HCT116 (cell line): Measurements from ENCODE around the gene TMOD1. TPM values are rescaled to one million over a fixed set of nuclear protein-coding genes. Genes with fewer than 3 reads are reported as not detected.

Experiments used
- ATAC-seq: fragments of 200-7000 bp; cut with Tn5 transposase; 2 replicates; pipeline ENCODE4 v1.9.1; 2020; ENCODE audit warnings: mild to moderate bottlenecking, moderate library complexity
- BruUV-seq: library from RNA; stranded (reverse); fragments of 400-500 nt; replicated peaks from 2 replicates; lab custom pipeline; 2021; lab: Mats Ljungman, UMichigan
- CTCF ChIA-PET: fragments of 300-600 bp; sonication (Branson Sonifier 250); formaldehyde crosslinking; loops from one replicate; lab custom pipeline; 2021; ENCODE audit warnings: antibody characterized with exemption; lab: Charles Lee
- POLR2A ChIA-PET: fragments of 300-600, 350-600 bp; sonication (Branson Sonifier 250); formaldehyde crosslinking; loops from one replicate; lab custom pipeline; 2021; ENCODE audit warnings: antibody characterized with exemption; lab: Charles Lee
- RAD21 ChIA-PET, 2 experiments: fragments of 300-600 bp; sonication (Branson Sonifier 250); formaldehyde crosslinking; loops; one replicate each; lab custom pipeline; 2023; ENCODE audit warnings: low total read pairs in 2 of 2; ENCODE audit not compliant: uncharacterized antibody in 2 of 2, unreplicated experiment in 2 of 2, low non-redundant PET in 1 of 2; lab: Charles Lee
- DNase-seq: peaks from one replicate; pipeline ENCODE4 v3.0.0-alpha.2; 2010; ENCODE audit warnings: low read depth, low spot score
- H2AFZ ChIP-seq: fragments of 200-600 bp; shearing (Covaris generic), sonication (generic); 2 replicates; pipeline ENCODE4 v1.6.1; 2017; ENCODE audit warnings: low read depth, mixed run types, mixed read lengths, antibody characterized with exemption, low read length; ENCODE audit not compliant: poor library complexity, severe bottlenecking
- H3K27ac ChIP-seq: 2 replicates; pipeline ENCODE4 v1.5.1; 2012; ENCODE audit warnings: low read depth, low read length
- H3K27me3 ChIP-seq: fragments of 200-600 bp; sonication (generic); 2 replicates; pipeline ENCODE4 v1.6.1; 2016; ENCODE audit warnings: mixed run types, low read length, mixed read lengths; ENCODE audit not compliant: insufficient read depth
- H3K36me3 ChIP-seq, 2 experiments: fragments of 200-500 bp in 1 of 2; fragments of 200-600 bp in 1 of 2; sonication (Bioruptor generic) in 1 of 2; sonication (generic) in 1 of 2; 2 replicates each; pipeline versions ENCODE4 v1.5.1 to v1.6.1; 2014 to 2016; ENCODE audit warnings: low read length in 2 of 2, inconsistent platforms in 1 of 2, mixed read lengths in 1 of 2, mixed run types in 1 of 2; ENCODE audit not compliant: insufficient read depth in 2 of 2, control insufficient read depth in 1 of 2
- H3K4me1 ChIP-seq, 2 experiments: fragments of 200-600 bp in 1 of 2; sonication (generic) in 1 of 2; 2 replicates each; pipeline versions ENCODE4 v1.5.1 to v1.6.1; 2012 to 2017; ENCODE audit warnings: low read length in 2 of 2, inconsistent platforms in 1 of 2, mild to moderate bottlenecking in 1 of 2, mixed read lengths in 1 of 2, mixed run types in 1 of 2, moderate library complexity in 1 of 2; ENCODE audit not compliant: insufficient read depth in 2 of 2, control insufficient read depth in 1 of 2
- H3K4me2 ChIP-seq: fragments of 200-600 bp; sonication (generic); 2 replicates; pipeline ENCODE4 v1.6.1; 2017; ENCODE audit warnings: mixed run types, low read length, mixed read lengths
- H3K4me3 ChIP-seq, 2 experiments: fragments of 200-600 bp in 1 of 2; sonication (generic) in 1 of 2; replicated peaks in 1 of 2; 2 replicates each; pipeline ENCODE4 v1.5.1; 2011 to 2016; ENCODE audit warnings: low read length in 2 of 2, control low read depth in 1 of 2, low read depth in 1 of 2, mild to moderate bottlenecking in 1 of 2, mixed read lengths in 1 of 2, mixed run types in 1 of 2
- H3K79me2 ChIP-seq: fragments of 200-600 bp; sonication (generic); 2 replicates; pipeline ENCODE4 v1.6.1; 2017; ENCODE audit warnings: mild to moderate bottlenecking, mixed run types, low read length, moderate library complexity, mixed read lengths; ENCODE audit not compliant: insufficient read depth
- H3K9ac ChIP-seq: fragments of 200-600 bp; sonication (generic); 2 replicates; pipeline ENCODE4 v1.6.1; 2016; ENCODE audit warnings: low read length, mixed read lengths
- H3K9me2 ChIP-seq: fragments of 200-600 bp; sonication (generic), shearing (Covaris generic); 2 replicates; pipeline ENCODE4 v1.6.1; 2017; ENCODE audit warnings: mixed run types, mild to moderate bottlenecking, moderate library complexity; ENCODE audit not compliant: insufficient read depth
- H3K9me3 ChIP-seq, 2 experiments: fragments of 200-500 bp in 1 of 2; fragments of 200-600 bp in 1 of 2; sonication (Bioruptor generic) in 1 of 2; sonication (generic) in 1 of 2; 2 replicates each; pipeline ENCODE4 v1.6.1; 2014 to 2017; ENCODE audit warnings: low read length in 2 of 2, mixed read lengths in 2 of 2, inconsistent platforms in 1 of 2, low read depth in 1 of 2, mild to moderate bottlenecking in 1 of 2, mixed run types in 1 of 2, moderate library complexity in 1 of 2; ENCODE audit not compliant: control insufficient read depth in 1 of 2, insufficient read depth in 1 of 2
- H4K20me1 ChIP-seq: fragments of 200-600 bp; sonication (generic), shearing (Covaris generic); 2 replicates; pipeline ENCODE4 v1.6.1; 2017; ENCODE audit warnings: mixed run types, mild to moderate bottlenecking, moderate library complexity; ENCODE audit not compliant: insufficient read depth
- ATF3 ChIP-seq: IDR thresholded peaks from 2 replicates; pipeline ENCODE4 v1.6.1; 2012
- CBX3 ChIP-seq: IDR thresholded peaks from 2 replicates; pipeline ENCODE4 v1.6.1; 2012; ENCODE audit warnings: low read depth
- CTCF ChIP-seq, 3 experiments: fragments of 200-600 bp in 1 of 3; sonication (generic) in 1 of 3; IDR thresholded peaks in 2 of 3; conservative IDR thresholded peaks in 1 of 3; 2 replicates each; pipeline ENCODE4 v1.5.1; 2012 to 2017; ENCODE audit warnings: low read depth in 2 of 3, low read length in 2 of 3, antibody characterized with exemption in 1 of 3, borderline replicate concordance in 1 of 3, control low read depth in 1 of 3, mild to moderate bottlenecking in 1 of 3, mixed read lengths in 1 of 3, mixed run types in 1 of 3, moderate library complexity in 1 of 3; ENCODE audit not compliant: insufficient read depth in 1 of 3
- EZH2 ChIP-seq: fragments of 200-600 bp; sonication (generic); IDR thresholded peaks from 2 replicates; pipeline ENCODE4 v1.6.1; 2017; ENCODE audit warnings: antibody characterized with exemption, mixed run types
- EZH2phosphoT487 ChIP-seq: fragments of 200-600 bp; IDR thresholded peaks from 2 replicates; pipeline ENCODE4 v1.6.1; 2018; ENCODE audit warnings: antibody characterized with exemption, borderline replicate concordance
- FOSL1 ChIP-seq: IDR thresholded peaks from 2 replicates; pipeline ENCODE4 v1.6.1; 2012; ENCODE audit warnings: low read depth
- SRF ChIP-seq: IDR thresholded peaks from 2 replicates; pipeline ENCODE4 v1.6.1; 2012; ENCODE audit warnings: low read depth
- TCF7L2 ChIP-seq: IDR thresholded peaks from 2 replicates; pipeline ENCODE4 v1.7.0; 2011; ENCODE audit warnings: borderline replicate concordance, inconsistent platforms; ENCODE audit not compliant: insufficient read depth, insufficient read length; ENCODE audit errors: extremely low read depth
- YY1 ChIP-seq: IDR thresholded peaks from 2 replicates; pipeline ENCODE4 v1.6.1; 2011; ENCODE audit warnings: low read length, low read depth, moderate library complexity, mild to moderate bottlenecking; ENCODE audit not compliant: insufficient replicate concordance; ENCODE audit errors: extremely low read depth
- ZFX ChIP-seq: fragments of 450-650 bp; IDR thresholded peaks from 2 replicates; pipeline ENCODE4 v1.6.1; 2017
- intact Hi-C: fragments of 100-400 bp; cut with micrococcal nuclease; formaldehyde crosslinking; loops from 2 replicates; pipeline ENCODE4 v1.10.0; 2022
- total RNA-seq: library from RNA; stranded (reverse); gene quantifications from one replicate; pipeline ENCODE4 v1.2.1, GENCODE V29; 2021; ENCODE audit not compliant: unreplicated experiment

TMOD1 gene
- total RNA-seq, 1 experiment from 2014 or later = 4.4 TPM

- ChIA-PET POLR2A (interaction anchor here (1.0 to 1.9 kb wide), 6 partner anchors 12 to 778 kb away, joined by 3 to 9 read pairs (median 4); no protein-coding TSS in a partner anchor), CTCF (interaction anchor here (1.3 to 2.1 kb wide), 4 partner anchors 35 to 777 kb away, joined by 3 to 7 read pairs (median 4); no protein-coding TSS in a partner anchor), RAD21 (no interaction called here)
- no peaks in the 10 kb centered on the region for H3K36me3 ChIP-seq
- peak overlapping the region; percentile 95 for H3K27ac ChIP-seq
- peak overlapping the region; percentile 91 for H3K9ac ChIP-seq
- peaks cover 17% of the 10 kb centered on the region; the same call in 1 of the 2 replicates for H4K20me1 ChIP-seq
- no peak overlapping the region for H2AFZ ChIP-seq
- H3K4me1 ChIP-seq = peaks cover 9 to 15% of the 10 kb centered on the region in 2 experiments; a peak in 2 of 4 replicates
- no peaks in the 10 kb centered on the region for H3K27me3 ChIP-seq
- BruUV-seq = no TSS peak
- no peaks in the 10 kb centered on the region for H3K9me2 ChIP-seq
- no peak for DNase-seq
- H3K9me3 ChIP-seq = no peaks in the 10 kb centered on the region
- TF ChIP-seq ZFX (peak; percentile 37; the same call in 1 of the 2 replicates), YY1 (no peak)
- TF ChIP-seq, all 23 proteins: peak for 1
- Histone ChIP-seq H3K4me2 (peak overlapping the region; percentile 81), H3K4me3 (peak overlapping the region; percentile 95 to 97), H3K79me2 (peaks cover 78% of the 10 kb centered on the region)
- no peak for ATAC-seq
- intact Hi-C loops = loop anchor here (1.0 to 5.0 kb wide), 2 partner anchors 63 to 1377 kb away; partner anchors contain the start of gene XPA
Observed at GRCh38 chr9:97633859-97634490, 132.5 kb downstream of the TMOD1 start.

GRCh38 chr9:97635026-97635425 lies 133.6 kb downstream of the TMOD1 start:
- no peak overlapping the region for H2AFZ ChIP-seq
- intact Hi-C loops = no loop called here
- peaks cover 9 to 15% of the 10 kb centered on the region in 2 experiments; a peak in 2 of 4 replicates for H3K4me1 ChIP-seq
- no peaks in the 10 kb centered on the region for H3K27me3 ChIP-seq
- H3K36me3 ChIP-seq = no peaks in the 10 kb centered on the region
- CTCF ChIA-PET = no interaction called here
- H3K4me2 ChIP-seq = peak overlapping the region; percentile 81
- BruUV-seq = no TSS peak
- POLR2A ChIA-PET = no interaction called here
- H4K20me1 ChIP-seq = peaks cover 17% of the 10 kb centered on the region; the same call in 1 of the 2 replicates
- no peaks in the 10 kb centered on the region for H3K9me2 ChIP-seq
- TF ChIP-seq CBX3 (no peak), CTCF (IDR thresholded peaks at IDR 0.05 in 2 of 3, conservative IDR thresholded peaks at IDR 0.05 in 1 of 3; ENCODE audit: borderline replicate concordance in 1 of 3, insufficient read depth in 1 of 3, low read depth in 2 of 3, low read length in 2 of 3) (no peak), ATF3 (no peak), FOSL1 (no peak), EZH2phosphoT487 (no peak), EZH2 (no peak), TCF7L2 (no peak), SRF (no peak)
- peak overlapping the region; percentile 95; the same call in 1 of the 2 replicates for H3K27ac ChIP-seq
- DNase-seq (no peak), ATAC-seq (no peak)
- RAD21 ChIA-PET = no interaction called here
- H3K9ac ChIP-seq = peak overlapping the region; percentile 91
- H3K9me3 ChIP-seq = no peaks in the 10 kb centered on the region
- H3K79me2 ChIP-seq = peaks cover 88% of the 10 kb centered on the region
- H3K4me3 ChIP-seq = peak overlapping the region; percentile 95 to 97
